HL-60 (cell line): ENCODE data around the gene MBNL1.

Experiments
- DNase-seq, 2 experiments: peaks; one replicate each; pipeline ENCODE4 v3.0.0-alpha.2; 2010 to 2020; ENCODE audit warnings: low read depth in 1 of 2, low spot score in 1 of 2
- H3K27ac ChIP-seq: fragments of 250-450 bp; sonication (Bioruptor Pico); replicated peaks from 2 replicates; pipeline ENCODE4 v1.5.1; 2020; ENCODE audit warnings: mild to moderate bottlenecking, moderate library complexity
- H3K27me3 ChIP-seq: fragments of 250-450 bp; sonication (Bioruptor Pico); 2 replicates; pipeline ENCODE4 v1.5.1; 2021; ENCODE audit warnings: mild to moderate bottlenecking, moderate library complexity; ENCODE audit not compliant: insufficient read depth, poor library complexity, severe bottlenecking
- H3K4me3 ChIP-seq: replicated peaks from 2 replicates; pipeline ENCODE4 v1.5.1; 2011; ENCODE audit warnings: mild to moderate bottlenecking, control low read depth, low read length; ENCODE audit not compliant: insufficient read depth
- GABPA ChIP-seq: IDR thresholded peaks from 2 replicates; pipeline ENCODE4 v1.6.1; 2012; ENCODE audit warnings: low read depth
- POLR2AphosphoS5 ChIP-seq: IDR thresholded peaks from 2 replicates; pipeline ENCODE4 v1.6.1; 2012; ENCODE audit warnings: low read depth
- SPI1 ChIP-seq: IDR thresholded peaks from 2 replicates; pipeline ENCODE4 v1.6.1; 2012; ENCODE audit warnings: low read depth, mild to moderate bottlenecking, borderline replicate concordance
- TF ChIP-seq, protein P1 (sequence below): IDR thresholded peaks from 2 replicates; pipeline ENCODE4 v1.6.1; 2012; ENCODE audit warnings: low read depth; ENCODE audit not compliant: insufficient replicate concordance
- TF ChIP-seq, protein P2 (sequence below): IDR thresholded peaks from one replicate; pipeline ENCODE4 v1.5.1; 2011; ENCODE audit warnings: low read length, control low read depth, inconsistent platforms; ENCODE audit not compliant: insufficient read depth

The MBNL1 gene

DNA sequence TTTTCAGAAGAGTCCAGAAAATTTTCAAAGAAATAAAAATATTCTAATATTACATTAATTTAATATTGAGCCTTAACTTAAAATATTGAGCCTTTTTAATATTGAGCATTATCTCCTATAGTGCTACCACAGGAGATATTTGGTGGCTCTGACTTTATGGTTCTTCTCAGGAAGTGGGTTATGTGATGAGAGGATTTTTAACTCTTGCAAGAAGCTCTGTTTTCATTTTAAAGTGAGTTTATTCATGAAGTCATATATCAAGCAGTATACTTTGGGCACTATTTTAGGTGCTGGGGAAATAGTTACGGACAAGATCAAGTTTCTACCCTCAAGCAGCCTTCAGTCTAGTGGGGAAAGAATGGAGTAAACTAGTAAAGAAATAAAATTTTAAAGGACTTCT lies 13.4 kb upstream of the MBNL1 start:
- no peaks in the 10 kb centered on the region for H3K27me3 ChIP-seq
- no peak for TF ChIP-seq SPI1
- peak overlapping the region; percentile 89 for H3K27ac ChIP-seq
- H3K4me3 ChIP-seq: no peak overlapping the region
- no peak for DNase-seq

DNA sequence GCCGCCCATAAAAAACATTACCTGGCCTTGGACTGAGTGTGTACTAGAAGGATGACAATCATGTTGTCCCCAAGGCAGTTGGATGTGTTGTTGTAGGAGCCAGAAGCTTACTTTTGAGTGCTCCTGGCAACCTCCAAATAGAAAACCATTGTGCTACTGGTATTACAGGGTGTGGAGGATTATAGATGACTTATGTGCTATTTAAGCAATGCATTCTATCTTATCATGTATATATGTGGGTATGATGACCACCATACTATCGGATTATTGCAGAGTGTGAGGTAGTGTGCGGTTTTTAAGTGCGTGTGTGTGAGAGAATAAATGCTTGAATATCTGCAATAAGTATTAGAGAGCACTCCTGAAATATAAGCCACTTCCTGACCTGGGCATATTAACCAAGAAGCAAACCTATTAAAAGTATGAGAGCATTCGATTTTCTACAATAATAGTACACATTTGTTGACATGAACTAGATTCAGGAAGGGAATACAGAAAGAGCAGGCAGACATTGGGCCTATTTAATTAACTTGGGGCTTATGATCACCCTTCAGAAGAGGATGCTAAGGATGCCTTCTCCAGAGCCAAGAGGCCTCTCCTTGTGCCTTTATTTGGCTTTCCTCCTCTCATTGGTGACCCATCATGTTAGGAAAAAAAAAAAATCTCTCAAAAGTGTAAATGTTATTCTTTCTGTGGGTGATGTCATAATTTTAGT lies 11.7 kb upstream of the MBNL1 start:
- H3K27ac ChIP-seq: peak overlapping the region; percentile 89
- no peak overlapping the region; the same call in 1 of the 2 replicates for H3K4me3 ChIP-seq
- DNase-seq: no peak
- TF ChIP-seq SPI1 (no peak), GABPA (no peak), POLR2AphosphoS5 (no peak)
- TF ChIP-seq, protein P1, sequence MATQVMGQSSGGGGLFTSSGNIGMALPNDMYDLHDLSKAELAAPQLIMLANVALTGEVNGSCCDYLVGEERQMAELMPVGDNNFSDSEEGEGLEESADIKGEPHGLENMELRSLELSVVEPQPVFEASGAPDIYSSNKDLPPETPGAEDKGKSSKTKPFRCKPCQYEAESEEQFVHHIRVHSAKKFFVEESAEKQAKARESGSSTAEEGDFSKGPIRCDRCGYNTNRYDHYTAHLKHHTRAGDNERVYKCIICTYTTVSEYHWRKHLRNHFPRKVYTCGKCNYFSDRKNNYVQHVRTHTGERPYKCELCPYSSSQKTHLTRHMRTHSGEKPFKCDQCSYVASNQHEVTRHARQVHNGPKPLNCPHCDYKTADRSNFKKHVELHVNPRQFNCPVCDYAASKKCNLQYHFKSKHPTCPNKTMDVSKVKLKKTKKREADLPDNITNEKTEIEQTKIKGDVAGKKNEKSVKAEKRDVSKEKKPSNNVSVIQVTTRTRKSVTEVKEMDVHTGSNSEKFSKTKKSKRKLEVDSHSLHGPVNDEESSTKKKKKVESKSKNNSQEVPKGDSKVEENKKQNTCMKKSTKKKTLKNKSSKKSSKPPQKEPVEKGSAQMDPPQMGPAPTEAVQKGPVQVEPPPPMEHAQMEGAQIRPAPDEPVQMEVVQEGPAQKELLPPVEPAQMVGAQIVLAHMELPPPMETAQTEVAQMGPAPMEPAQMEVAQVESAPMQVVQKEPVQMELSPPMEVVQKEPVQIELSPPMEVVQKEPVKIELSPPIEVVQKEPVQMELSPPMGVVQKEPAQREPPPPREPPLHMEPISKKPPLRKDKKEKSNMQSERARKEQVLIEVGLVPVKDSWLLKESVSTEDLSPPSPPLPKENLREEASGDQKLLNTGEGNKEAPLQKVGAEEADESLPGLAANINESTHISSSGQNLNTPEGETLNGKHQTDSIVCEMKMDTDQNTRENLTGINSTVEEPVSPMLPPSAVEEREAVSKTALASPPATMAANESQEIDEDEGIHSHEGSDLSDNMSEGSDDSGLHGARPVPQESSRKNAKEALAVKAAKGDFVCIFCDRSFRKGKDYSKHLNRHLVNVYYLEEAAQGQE: no peak
- TF ChIP-seq, protein P2, sequence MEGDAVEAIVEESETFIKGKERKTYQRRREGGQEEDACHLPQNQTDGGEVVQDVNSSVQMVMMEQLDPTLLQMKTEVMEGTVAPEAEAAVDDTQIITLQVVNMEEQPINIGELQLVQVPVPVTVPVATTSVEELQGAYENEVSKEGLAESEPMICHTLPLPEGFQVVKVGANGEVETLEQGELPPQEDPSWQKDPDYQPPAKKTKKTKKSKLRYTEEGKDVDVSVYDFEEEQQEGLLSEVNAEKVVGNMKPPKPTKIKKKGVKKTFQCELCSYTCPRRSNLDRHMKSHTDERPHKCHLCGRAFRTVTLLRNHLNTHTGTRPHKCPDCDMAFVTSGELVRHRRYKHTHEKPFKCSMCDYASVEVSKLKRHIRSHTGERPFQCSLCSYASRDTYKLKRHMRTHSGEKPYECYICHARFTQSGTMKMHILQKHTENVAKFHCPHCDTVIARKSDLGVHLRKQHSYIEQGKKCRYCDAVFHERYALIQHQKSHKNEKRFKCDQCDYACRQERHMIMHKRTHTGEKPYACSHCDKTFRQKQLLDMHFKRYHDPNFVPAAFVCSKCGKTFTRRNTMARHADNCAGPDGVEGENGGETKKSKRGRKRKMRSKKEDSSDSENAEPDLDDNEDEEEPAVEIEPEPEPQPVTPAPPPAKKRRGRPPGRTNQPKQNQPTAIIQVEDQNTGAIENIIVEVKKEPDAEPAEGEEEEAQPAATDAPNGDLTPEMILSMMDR: no peak
- H3K27me3 ChIP-seq: no peaks in the 10 kb centered on the region

DNA sequence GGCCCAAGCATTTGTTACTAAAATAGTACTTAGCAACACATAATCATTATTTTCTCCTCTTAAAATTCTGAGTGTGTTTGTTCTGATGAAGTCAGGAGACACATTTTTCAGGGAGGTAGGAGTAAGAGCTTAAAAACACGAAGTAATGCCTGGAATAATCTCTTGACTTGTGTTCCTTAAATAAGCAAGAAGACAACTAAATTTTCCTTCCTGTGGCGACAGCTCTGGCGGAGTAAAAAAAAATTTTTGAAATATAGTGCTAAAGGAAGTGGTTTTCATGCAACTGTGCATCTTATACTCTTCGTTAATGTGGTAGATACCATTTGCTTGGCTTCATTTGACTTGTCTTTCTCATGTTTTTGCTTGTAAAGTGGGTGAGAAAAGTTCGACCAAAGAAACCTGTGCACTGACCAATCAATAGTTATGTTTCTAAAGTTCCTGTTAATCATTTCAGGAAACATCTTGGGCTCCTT lies 11.1 kb upstream of the MBNL1 start:
- Histone ChIP-seq H3K27ac (peak overlapping the region; percentile 89), H3K27me3 (no peaks in the 10 kb centered on the region), H3K4me3 (no peak overlapping the region)
- no peak for TF ChIP-seq GABPA
- TF ChIP-seq, protein P1: no peak
- TF ChIP-seq, protein P2: no peak
- TF ChIP-seq SPI1: peak; percentile 65; the same call in 1 of the 2 replicates
- TF ChIP-seq POLR2AphosphoS5: no peak
- peak in 1 of 2 experiments; percentile 53 for DNase-seq

DNA sequence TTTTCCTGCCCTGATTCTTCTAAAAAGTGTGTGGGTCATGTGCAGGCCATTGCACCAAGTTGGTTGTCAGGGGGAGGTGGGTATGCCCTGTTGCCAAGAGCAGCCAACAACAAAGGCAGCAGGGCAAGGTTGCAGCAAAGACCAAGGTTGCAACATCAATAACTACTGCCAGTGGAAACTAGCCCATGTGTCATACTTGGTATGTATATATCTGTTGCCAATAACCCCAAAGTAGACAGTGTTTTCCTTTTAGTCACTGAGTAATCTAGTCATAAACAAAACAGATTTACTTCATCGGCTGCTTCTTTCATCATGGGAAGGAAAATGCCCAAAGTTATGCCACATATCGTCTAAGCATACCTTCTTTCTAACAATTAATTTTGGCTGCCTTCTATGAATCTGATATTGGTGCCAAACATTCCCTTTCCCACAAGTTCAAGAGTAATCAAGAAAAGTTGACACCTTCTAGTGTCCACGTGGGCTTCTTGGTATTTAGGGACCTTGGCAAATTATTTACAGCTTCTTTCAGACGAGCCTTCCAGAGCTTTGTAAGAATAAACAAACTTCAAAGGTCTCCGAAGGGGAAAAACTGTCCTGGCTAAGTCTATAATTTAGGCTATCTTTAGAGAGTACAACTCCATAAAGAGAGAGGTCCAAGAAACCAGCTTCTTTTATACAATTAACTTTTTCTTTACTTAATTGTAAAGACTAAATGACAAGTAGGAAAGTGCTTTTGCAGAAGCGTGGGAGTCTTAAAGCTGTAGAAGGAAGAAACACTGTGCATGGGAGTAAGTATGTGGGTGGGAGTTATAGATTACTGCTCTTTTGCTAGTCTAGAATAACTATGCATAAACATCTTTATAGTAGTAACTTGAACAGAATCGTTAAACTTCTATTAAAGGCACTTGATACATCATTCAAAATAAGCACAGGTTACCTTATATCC lies 10.0 kb upstream of the MBNL1 start:
- peak overlapping the region; percentile 89 for H3K27ac ChIP-seq
- no peak overlapping the region for H3K4me3 ChIP-seq
- peak; percentile 94 for DNase-seq
- no peaks in the 10 kb centered on the region for H3K27me3 ChIP-seq
- TF ChIP-seq, protein P2: no peak
- peak; percentile 93 for TF ChIP-seq POLR2AphosphoS5
